Measurements from ENCODE around the gene DRGX. TPM values are rescaled to one million over a fixed set of nuclear protein-coding genes. Genes with fewer than 3 reads are reported as not detected.

Gene DRGX
- total and polyA plus RNA-seq, 2 donors (not counting 1 experiment from before 2014, with no cell fraction given): not detected

GRCh38 chr10:49364747-49365146 lies 31.1 kb downstream of the DRGX start:
- 86% methylated on average over 6 of the region's 8 CpGs for WGBS (ENCODE audit: insufficient coverage)

GRCh38 chr10:49364051-49364450 lies 31.8 kb downstream of the DRGX start:
- peaks cover 12% of the 10 kb centered on the region for H3K4me1 Mint-ChIP-seq
- H3K4me3 ChIP-seq (ENCODE audit: control extremely low read depth in 1 of 5, extremely low read depth in 1 of 5, insufficient read depth in 1 of 5, low read depth in 2 of 5, low read length in 4 of 5): no peak overlapping the region
- no peak overlapping the region for H3K27ac ChIP-seq (ENCODE audit: low read length in 2 of 2)
- no peaks in the 10 kb centered on the region for H4K20me1 ChIP-seq (ENCODE audit: control insufficient read depth, insufficient read depth, low read length, poor library complexity, severe bottlenecking)
- no peak overlapping the region for H3K4me3 Mint-ChIP-seq
- ATAC-seq (ENCODE audit: low read depth): no peak
- peaks cover 3% of the 10 kb centered on the region for H3K27me3 Mint-ChIP-seq
- no peaks in the 10 kb centered on the region for H3K79me2 ChIP-seq (ENCODE audit: control insufficient read depth, insufficient read depth, low read length)
- H3K4me2 ChIP-seq (replicated peaks; ENCODE audit: low read depth, low read length, poor library complexity, severe bottlenecking): no peak overlapping the region
- TF ChIP-seq CTCF (IDR thresholded peaks at IDR 0.05): no peak
- no peak for TF ChIP-seq EZH2 (IDR thresholded peaks at IDR 0.05; ENCODE audit: borderline replicate concordance, insufficient read depth, low read depth, low read length, poor library complexity, severe bottlenecking)
- DNase-seq: no peak
- no peaks in the 10 kb centered on the region for H3K9me3 Mint-ChIP-seq (ENCODE audit: insufficient read depth)
- POLR2A ChIA-PET: no interaction called here
- H3K9me3 ChIP-seq (ENCODE audit: control extremely low read depth in 1 of 3, control insufficient read depth in 2 of 3, insufficient read depth in 1 of 3, low read length in 2 of 3): no peaks in the 10 kb centered on the region
- H3K36me3 ChIP-seq (replicated peaks in 1 of 2; ENCODE audit: control extremely low read depth in 1 of 2, control insufficient read depth in 1 of 2, extremely low read depth in 1 of 2, insufficient read depth in 2 of 2, low read length in 1 of 2): no peaks in the 10 kb centered on the region
- intact Hi-C loops (cut with micrococcal nuclease): no loop called here
- no peaks in the 10 kb centered on the region for H3K27me3 ChIP-seq (replicated peaks in 1 of 4; ENCODE audit: control extremely low read depth in 1 of 4, control insufficient read depth in 3 of 4, insufficient read depth in 4 of 4, low read length in 3 of 4)
- CTCF ChIA-PET: no interaction called here
- H2AFZ ChIP-seq (ENCODE audit: insufficient read depth, low read depth, low read length, poor library complexity, severe bottlenecking): no peak overlapping the region
- no peak overlapping the region for H3K27ac Mint-ChIP-seq
- no CpG with 5 or more reads among the region's 5 CpGs for WGBS (ENCODE audit: insufficient coverage)
- peaks cover 4 to 13% of the 10 kb centered on the region in 2 donors for H3K4me1 ChIP-seq (ENCODE audit: control insufficient read depth in 2 of 2, insufficient read depth in 2 of 2, low read length in 2 of 2)
- no peak overlapping the region for H3K9ac ChIP-seq (ENCODE audit: low read length)

More at GRCh38 chr10:49364747-49365146, 31.1 kb downstream of the DRGX start:
- no peaks in the 10 kb centered on the region for H4K20me1 ChIP-seq (ENCODE audit: control insufficient read depth, insufficient read depth, low read length, poor library complexity, severe bottlenecking)
- peaks cover 3% of the 10 kb centered on the region for H3K27me3 Mint-ChIP-seq
- TF ChIP-seq CTCF (IDR thresholded peaks at IDR 0.05) (no peak), EZH2 (IDR thresholded peaks at IDR 0.05; ENCODE audit: borderline replicate concordance, insufficient read depth, low read depth, low read length, poor library complexity, severe bottlenecking) (no peak)
- H2AFZ ChIP-seq (ENCODE audit: insufficient read depth, low read depth, low read length, poor library complexity, severe bottlenecking): no peak overlapping the region
- H3K79me2 ChIP-seq (ENCODE audit: control insufficient read depth, insufficient read depth, low read length): no peaks in the 10 kb centered on the region
- H3K9ac ChIP-seq (ENCODE audit: low read length): no peak overlapping the region
- no peaks in the 10 kb centered on the region for H3K9me3 Mint-ChIP-seq (ENCODE audit: insufficient read depth)
- H3K27ac Mint-ChIP-seq: no peak overlapping the region
- no peaks in the 10 kb centered on the region for H3K36me3 ChIP-seq (replicated peaks in 1 of 2; ENCODE audit: control extremely low read depth in 1 of 2, control insufficient read depth in 1 of 2, extremely low read depth in 1 of 2, insufficient read depth in 2 of 2, low read length in 1 of 2)
- DNase-seq (no peak), ATAC-seq (ENCODE audit: low read depth) (no peak)
- CTCF ChIA-PET: no interaction called here
- H3K27me3 ChIP-seq (replicated peaks in 1 of 4; ENCODE audit: control extremely low read depth in 1 of 4, control insufficient read depth in 3 of 4, insufficient read depth in 4 of 4, low read length in 3 of 4): no peaks in the 10 kb centered on the region
- no peaks in the 10 kb centered on the region for H3K9me3 ChIP-seq (ENCODE audit: control extremely low read depth in 1 of 3, control insufficient read depth in 2 of 3, insufficient read depth in 1 of 3, low read length in 2 of 3)
- no peak overlapping the region for H3K4me2 ChIP-seq (replicated peaks; ENCODE audit: low read depth, low read length, poor library complexity, severe bottlenecking)
- intact Hi-C loops (cut with micrococcal nuclease): no loop called here
- no peak overlapping the region for H3K4me3 ChIP-seq (ENCODE audit: control extremely low read depth in 1 of 5, extremely low read depth in 1 of 5, insufficient read depth in 1 of 5, low read depth in 2 of 5, low read length in 4 of 5)
- POLR2A ChIA-PET: no interaction called here
- no peak overlapping the region for H3K27ac ChIP-seq (ENCODE audit: low read length in 2 of 2)
- no peak overlapping the region for H3K4me3 Mint-ChIP-seq
- peaks cover 12% of the 10 kb centered on the region for H3K4me1 Mint-ChIP-seq
- peaks cover 4 to 13% of the 10 kb centered on the region in 2 donors for H3K4me1 ChIP-seq (ENCODE audit: control insufficient read depth in 2 of 2, insufficient read depth in 2 of 2, low read length in 2 of 2)

All from B cell (primary cell).